ENCODE results near the gene CBS.
"Not testable (repeated sequence)": the region's sequence is repeated elsewhere in the genome, so short reads cannot be mapped to it uniquely, and the experiment has no call there.

The CBS gene

GRCh38 chr21:43075170-43076022 is at the start of gene CBS:
CBS (minus strand) TSS chr21:43075835; CDS start chr21:43072193, 3,642 bp downstream.
- H3K4me3 ChIP-seq (ENCODE audit: low read depth, low read length): not testable (repeated sequence)

GRCh38 chr21:43115956-43116355 is 40.3 kb upstream of the CBS start:
- not testable (repeated sequence) for H3K4me3 ChIP-seq (ENCODE audit: low read depth, low read length); DNase-seq (ENCODE audit: low read depth)

More at GRCh38 chr21:43075170-43076022, at the start of gene CBS:
- DNase-seq (ENCODE audit: low read depth): not testable (repeated sequence)

GRCh38 chr21:43114483-43114882 is 38.8 kb upstream of the CBS start:
- not testable (repeated sequence) for H3K4me3 ChIP-seq (ENCODE audit: low read depth, low read length); DNase-seq (ENCODE audit: low read depth)

- not testable (repeated sequence) for DNase-seq (ENCODE audit: low read depth); H3K4me3 ChIP-seq (ENCODE audit: low read depth, low read length)
These were observed 33.4 kb upstream of the CBS start for GRCh38 chr21:43109006-43109405.

- not testable (repeated sequence) for DNase-seq (ENCODE audit: low read depth); H3K4me3 ChIP-seq (ENCODE audit: low read depth, low read length)
These were observed 32.5 kb upstream of the CBS start for GRCh38 chr21:43108177-43108576.

- H3K4me3 ChIP-seq (ENCODE audit: low read depth, low read length); DNase-seq (ENCODE audit: low read depth): not testable (repeated sequence)
These were observed 32.1 kb upstream of the CBS start for GRCh38 chr21:43107794-43108137.

- not testable (repeated sequence) for DNase-seq (ENCODE audit: low read depth)
- peak within 1 kb of the TSS; percentile 50 for H3K4me3 ChIP-seq (ENCODE audit: low read depth, low read length)
These were observed 31.5 kb upstream of the CBS start, which contains the start of gene U2AF1 for GRCh38 chr21:43106965-43107793. U2AF1 (minus strand) TSS chr21:43107570; CDS start chr21:43107494, 76 bp downstream.

GRCh38 chr21:43104642-43105041 is 29.0 kb upstream of the CBS start:
- H3K4me3 ChIP-seq (ENCODE audit: low read depth, low read length); DNase-seq (ENCODE audit: low read depth): not testable (repeated sequence)

- not testable (repeated sequence) for H3K4me3 ChIP-seq (ENCODE audit: low read depth, low read length); DNase-seq (ENCODE audit: low read depth)
These were observed 26.6 kb upstream of the CBS start for GRCh38 chr21:43102281-43102680.

- not testable (repeated sequence) for H3K4me3 ChIP-seq (ENCODE audit: low read depth, low read length); DNase-seq (ENCODE audit: low read depth)
These were observed 26.0 kb upstream of the CBS start for GRCh38 chr21:43101676-43102075.

- H3K4me3 ChIP-seq (ENCODE audit: low read depth, low read length); DNase-seq (ENCODE audit: low read depth): not testable (repeated sequence)
These were observed 25.4 kb upstream of the CBS start for GRCh38 chr21:43101000-43101399.

GRCh38 chr21:43091979-43092614 is 16.5 kb upstream of the CBS start:
- not testable (repeated sequence) for DNase-seq (ENCODE audit: low read depth); H3K4me3 ChIP-seq (ENCODE audit: low read depth, low read length)

- DNase-seq (ENCODE audit: low read depth); H3K4me3 ChIP-seq (ENCODE audit: low read depth, low read length): not testable (repeated sequence)
These were observed 15.3 kb upstream of the CBS start for GRCh38 chr21:43090947-43091346.

GRCh38 chr21:43089463-43089862 is 13.8 kb upstream of the CBS start:
- H3K4me3 ChIP-seq (ENCODE audit: low read depth, low read length); DNase-seq (ENCODE audit: low read depth): not testable (repeated sequence)

GRCh38 chr21:43082587-43083300 is 7.1 kb upstream of the CBS start:
- not testable (repeated sequence) for H3K4me3 ChIP-seq (ENCODE audit: low read depth, low read length)

GRCh38 chr21:43076643-43077042 is 1.0 kb upstream of the CBS start:
- not testable (repeated sequence) for DNase-seq (ENCODE audit: low read depth)

More at GRCh38 chr21:43082587-43083300, 7.1 kb upstream of the CBS start:
- not testable (repeated sequence) for DNase-seq (ENCODE audit: low read depth)

GRCh38 chr21:43076023-43076637 is 495 bp upstream of the CBS start:
- DNase-seq (ENCODE audit: low read depth); H3K4me3 ChIP-seq (ENCODE audit: low read depth, low read length): not testable (repeated sequence)

More at GRCh38 chr21:43076643-43077042, 1.0 kb upstream of the CBS start:
- H3K4me3 ChIP-seq (ENCODE audit: low read depth, low read length): not testable (repeated sequence)

Measured in GM12864 (cell line).